Smooth muscle cell of the brain vasculature (primary cell): ENCODE data around the gene TXNIP.
"Not testable (repeated sequence)": the region's sequence is repeated elsewhere in the genome, so short reads cannot be mapped to it uniquely, and the experiment has no call there.

Experiments
- DNase-seq: peaks from one replicate; pipeline ENCODE4 v3.0.0-alpha.2; 2012; ENCODE audit warnings: low read depth, low spot score

The TXNIP gene, protein sequence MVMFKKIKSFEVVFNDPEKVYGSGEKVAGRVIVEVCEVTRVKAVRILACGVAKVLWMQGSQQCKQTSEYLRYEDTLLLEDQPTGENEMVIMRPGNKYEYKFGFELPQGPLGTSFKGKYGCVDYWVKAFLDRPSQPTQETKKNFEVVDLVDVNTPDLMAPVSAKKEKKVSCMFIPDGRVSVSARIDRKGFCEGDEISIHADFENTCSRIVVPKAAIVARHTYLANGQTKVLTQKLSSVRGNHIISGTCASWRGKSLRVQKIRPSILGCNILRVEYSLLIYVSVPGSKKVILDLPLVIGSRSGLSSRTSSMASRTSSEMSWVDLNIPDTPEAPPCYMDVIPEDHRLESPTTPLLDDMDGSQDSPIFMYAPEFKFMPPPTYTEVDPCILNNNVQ

GRCh38 chr1:145996433-145997015 lies at the start of gene TXNIP:
TSS of gene TXNIP (minus strand) at chr1:145996579. CDS start at chr1:145996266, 313 bp downstream.
- DNase-seq = peak; percentile 96

GRCh38 chr1:146039844-146040194 lies 43.4 kb upstream of the TXNIP start:
- no peak for DNase-seq

DNA sequence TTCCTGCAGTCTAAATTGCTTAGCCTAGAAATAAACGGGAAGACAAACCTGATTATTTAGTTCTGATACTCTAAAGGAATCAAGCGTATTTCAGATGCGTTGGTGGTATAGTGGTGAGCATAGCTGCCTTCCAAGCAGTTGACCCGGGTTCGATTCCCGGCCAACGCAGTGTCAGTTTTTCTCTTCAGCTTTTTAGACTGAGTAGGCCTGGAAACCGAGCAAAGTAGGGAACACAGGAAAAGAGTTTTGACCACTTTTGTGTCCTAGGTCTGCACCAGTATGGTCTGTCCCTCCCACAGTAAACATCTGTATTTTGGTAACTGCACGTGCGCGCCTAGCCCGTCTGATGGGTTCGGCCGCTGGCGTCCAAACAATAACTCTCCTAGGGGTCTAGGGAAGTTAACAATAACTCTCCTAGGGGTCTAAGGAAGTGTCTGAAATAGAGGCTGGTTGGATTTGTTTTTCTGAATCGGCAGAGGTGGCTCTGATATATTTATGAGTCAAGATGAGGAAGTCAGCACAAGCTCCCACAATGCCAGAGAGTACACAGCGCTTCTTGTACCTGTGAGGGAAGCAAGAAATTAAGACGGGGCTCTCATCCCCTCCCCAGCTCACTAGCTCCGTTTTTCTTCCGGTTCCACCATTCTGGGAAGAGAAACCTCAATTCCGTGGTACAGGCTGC lies 40.7 kb upstream of the TXNIP start:
- DNase-seq = peak; percentile 80

DNA sequence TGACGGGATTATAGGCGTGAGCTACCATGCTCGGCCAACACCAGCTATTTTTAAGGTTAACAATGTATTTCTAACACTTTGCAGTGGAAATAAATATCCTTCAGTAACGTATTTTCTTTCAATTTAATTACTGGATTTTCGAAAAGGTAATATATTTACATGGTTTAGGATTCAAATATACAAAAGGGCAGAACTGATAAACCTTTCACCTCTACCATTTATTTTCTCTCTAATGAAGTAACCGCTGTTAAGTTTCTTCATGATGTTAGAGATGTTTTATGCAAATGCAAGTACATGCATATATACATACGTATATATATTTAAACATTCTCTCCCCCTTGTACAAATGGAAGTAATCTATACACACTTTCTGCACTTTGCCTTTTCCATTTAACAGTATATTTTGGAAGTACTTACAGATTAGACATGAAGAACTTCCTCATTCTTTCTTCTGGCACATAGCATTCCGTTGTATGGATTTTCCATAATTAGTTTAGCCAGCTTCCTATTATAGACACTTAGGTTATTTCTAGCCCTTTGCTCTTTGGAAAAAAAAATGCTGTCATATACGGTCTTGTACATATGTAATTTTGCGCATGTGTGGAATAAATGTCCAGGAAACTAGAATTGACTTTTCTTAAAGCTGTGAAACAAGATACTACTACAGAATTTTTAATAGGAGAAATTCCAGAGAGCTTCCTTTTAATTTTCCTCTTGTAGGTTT lies 40.0 kb upstream of the TXNIP start:
- DNase-seq = no peak

DNA sequence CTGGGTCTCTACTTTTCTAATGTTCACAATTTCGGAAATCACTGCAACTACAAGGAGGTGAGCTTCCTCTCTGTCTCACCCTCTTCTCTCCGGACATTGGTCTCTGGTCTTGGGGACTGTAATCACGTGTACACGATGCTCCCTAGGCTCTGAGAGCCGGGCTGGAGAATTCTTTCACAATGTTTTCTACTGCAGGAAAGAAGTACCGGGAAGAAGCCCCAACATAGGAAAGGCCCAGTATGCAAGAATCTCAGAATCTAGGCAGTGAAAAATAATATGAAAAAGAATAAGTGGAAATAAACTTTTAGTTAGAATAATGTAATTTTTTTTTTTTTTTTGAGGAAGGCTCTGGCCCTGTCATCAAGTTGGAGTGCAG lies 38.7 kb upstream of the TXNIP start:
- peak; percentile 17 for DNase-seq

DNA sequence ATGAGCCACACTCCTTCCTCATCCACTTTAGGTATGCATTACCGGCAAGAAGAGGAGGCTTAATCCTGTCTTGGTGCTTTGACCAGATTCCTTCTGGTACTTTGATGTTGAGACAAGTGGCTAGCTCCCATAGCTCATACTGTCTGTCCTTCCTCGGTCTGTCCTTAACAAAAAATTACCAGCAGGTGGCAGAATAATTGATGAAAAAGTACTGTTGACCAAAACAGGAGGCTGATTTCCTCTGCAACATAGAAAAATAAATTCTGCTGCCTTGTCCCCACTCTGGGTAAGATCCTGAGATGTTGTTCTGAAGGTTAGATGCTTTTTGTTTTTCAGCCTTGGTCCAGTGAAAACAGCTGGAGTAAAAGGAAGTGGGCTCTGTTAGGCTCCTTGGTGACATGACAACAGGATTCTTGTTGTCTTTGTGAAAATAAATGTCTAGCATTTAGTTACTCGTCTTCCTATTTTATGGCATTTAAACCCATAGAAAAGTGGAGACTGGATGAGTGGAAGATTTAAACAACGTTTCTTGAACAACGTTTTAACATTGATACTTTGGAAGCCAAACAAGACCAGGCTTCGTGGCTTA lies 36.3 kb upstream of the TXNIP start:
- peak; percentile 26 for DNase-seq

DNA sequence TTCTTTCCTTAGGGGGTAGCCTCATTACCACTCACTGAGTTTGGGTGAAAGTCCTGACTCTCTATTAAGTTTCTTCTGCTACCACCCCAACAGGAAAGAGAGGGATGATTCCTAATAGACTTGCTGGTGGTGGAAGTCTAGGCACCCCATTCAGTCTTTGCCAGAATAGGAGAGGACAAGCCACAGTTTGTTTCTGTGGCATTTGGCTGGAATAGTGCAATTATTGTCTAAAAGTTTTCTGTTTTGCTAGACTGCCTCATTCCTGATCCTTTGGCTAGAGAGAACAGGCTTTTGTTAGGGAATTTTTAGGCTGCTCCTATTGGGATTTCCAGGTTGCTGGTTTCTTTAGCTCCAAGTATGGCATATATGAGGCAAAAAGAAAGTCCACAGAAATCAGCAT lies 35.1 kb upstream of the TXNIP start:
- no peak for DNase-seq

- DNase-seq = no peak
Observed at GRCh38 chr1:146029117-146029516, 32.7 kb upstream of the TXNIP start.

DNA sequence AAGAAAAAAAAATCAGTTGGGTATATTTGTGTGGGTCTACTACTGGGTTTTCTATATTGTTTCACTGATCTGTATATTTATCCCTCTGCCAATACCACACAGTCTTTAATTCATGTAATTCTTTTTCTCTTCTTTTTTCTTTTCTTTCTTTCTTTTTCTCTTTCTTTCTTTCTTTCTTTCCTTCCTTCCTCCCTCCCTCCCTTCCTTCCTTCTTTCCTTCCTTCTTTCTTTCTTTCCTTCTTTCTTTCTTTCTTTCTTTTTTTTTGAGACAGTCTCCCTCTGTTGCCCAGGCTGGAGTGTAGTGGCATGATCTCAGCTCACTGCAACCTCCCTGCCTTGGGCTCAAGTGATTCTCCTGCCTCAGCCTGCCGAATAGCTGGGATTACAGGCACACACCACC lies 30.3 kb upstream of the TXNIP start:
- not testable (repeated sequence) for DNase-seq

- DNase-seq = not testable (repeated sequence)
Observed at GRCh38 chr1:146025787-146026495, 29.6 kb upstream of the TXNIP start.

DNA sequence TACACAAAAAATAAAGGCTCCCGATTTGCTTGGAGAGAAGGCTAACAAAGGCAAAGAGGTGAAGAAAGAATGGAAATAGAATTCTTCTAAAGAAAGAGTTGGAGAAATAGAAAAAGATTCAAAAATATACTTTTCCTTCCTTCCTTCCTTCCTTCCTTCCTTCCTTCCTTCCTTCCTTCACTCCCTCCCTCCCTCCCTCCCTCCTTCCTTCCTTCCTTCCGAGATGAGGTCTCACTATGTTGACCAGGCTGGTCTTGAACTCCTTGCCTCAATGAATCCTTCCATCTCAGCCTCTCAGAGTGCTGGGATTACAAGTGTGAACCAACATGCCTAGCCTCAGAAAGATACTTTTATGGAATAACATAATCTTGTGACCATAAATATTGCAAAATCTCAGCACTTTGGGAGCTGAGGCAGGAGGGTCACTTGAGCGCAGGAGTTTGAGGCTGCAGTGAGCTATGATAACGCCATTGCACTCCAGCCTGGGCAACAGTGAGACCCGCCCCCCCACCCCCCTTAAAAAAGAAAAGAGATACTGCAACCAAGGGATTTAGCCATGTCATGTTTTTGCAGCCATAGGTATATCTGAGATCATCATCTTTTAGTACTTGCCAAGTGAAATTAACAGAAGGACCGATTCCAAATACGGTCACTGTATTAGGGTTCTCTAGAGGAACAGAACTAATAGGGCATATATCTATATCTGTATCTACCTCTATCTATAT lies 26.2 kb upstream of the TXNIP start:
- DNase-seq = no peak

GRCh38 chr1:146021622-146022402 lies 25.4 kb upstream of the TXNIP start, which contains the start of gene HJV:
TSS of gene HJV (minus strand) at chr1:146021735. CDS start at chr1:146020231, 1,504 bp downstream.
- no peak for DNase-seq

DNA sequence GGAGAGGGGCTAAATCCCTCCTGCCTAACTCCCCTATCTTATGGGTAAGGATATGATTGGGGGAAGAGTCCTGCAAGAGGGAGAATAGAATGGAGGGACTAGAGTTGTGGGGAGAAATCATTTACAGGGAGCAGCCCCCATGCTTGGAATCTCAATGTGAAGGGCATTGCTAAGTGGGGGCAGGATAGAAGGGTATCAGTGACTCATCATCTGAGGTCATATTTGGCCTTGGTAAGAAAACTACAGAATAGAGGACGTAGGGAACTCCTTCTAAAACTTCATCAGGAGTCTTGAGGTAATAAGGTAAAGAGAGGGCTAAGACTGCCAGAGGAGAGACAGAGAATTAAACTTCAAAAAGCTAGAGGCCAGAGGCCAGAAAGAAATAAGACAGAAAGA lies 24.7 kb upstream of the TXNIP start:
- DNase-seq = no peak

GRCh38 chr1:146020058-146021049 lies 24.0 kb upstream of the TXNIP start:
- no peak for DNase-seq

- no peak for DNase-seq
Observed at GRCh38 chr1:146019231-146020057, 23.1 kb upstream of the TXNIP start.

GRCh38 chr1:146016891-146017290 lies 20.5 kb upstream of the TXNIP start:
- no peak for DNase-seq

DNA sequence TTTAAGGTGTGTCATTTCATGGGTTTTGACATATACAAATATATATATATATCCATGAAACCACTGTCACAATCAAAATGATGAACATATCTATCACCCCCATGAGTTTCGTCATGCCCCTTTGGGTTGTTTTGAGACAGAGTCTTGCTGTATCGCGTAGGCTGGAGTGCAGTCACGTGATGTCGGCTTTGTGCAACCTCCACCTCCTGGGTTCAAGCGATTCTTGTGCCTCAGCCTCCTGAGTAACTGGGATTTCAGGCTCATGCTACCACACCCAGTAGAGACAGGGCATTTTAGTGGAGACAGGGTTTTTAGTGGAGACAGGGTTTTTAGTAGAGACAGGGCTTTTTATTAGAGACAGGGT lies 17.2 kb upstream of the TXNIP start:
- DNase-seq = no peak
